PC-3 (cell line): ENCODE data around the gene ADGRL3. TPM values are rescaled to one million over a fixed set of nuclear protein-coding genes. Genes with fewer than 3 reads are reported as not detected.
A peak's percentile ranks its signal among the peaks of the same experiment; 100 is the strongest.

ENCODE experiments used
- ATAC-seq: fragments of 200-7000 bp; cut with Tn5 transposase; 2 replicates; pipeline ENCODE4 v1.9.1; 2020; ENCODE audit warnings: mild to moderate bottlenecking, moderate library complexity
- BruUV-seq: library from RNA; stranded (reverse); fragments of 400-500 nt; replicated peaks from 2 replicates; lab custom pipeline; 2021; lab: Mats Ljungman, UMichigan
- CTCF ChIA-PET: fragments of 300-600 bp; sonication (Branson Sonifier 250); formaldehyde crosslinking; loops from one replicate; lab custom pipeline; 2022; ENCODE audit warnings: antibody characterized with exemption; lab: Charles Lee
- POLR2A ChIA-PET: fragments of 300-600 bp; sonication (Branson Sonifier 250); formaldehyde crosslinking; loops from one replicate; lab custom pipeline; 2022; ENCODE audit warnings: antibody characterized with exemption; ENCODE audit not compliant: unreplicated experiment; lab: Charles Lee
- DNase-seq: peaks from one replicate; pipeline ENCODE4 v3.0.0-alpha.2; 2015
- H2AFZ ChIP-seq: fragments of 300-600 bp; sonication (generic); 2 replicates; pipeline ENCODE4 v1.6.0; 2016; ENCODE audit warnings: antibody characterized with exemption, low read length
- H3F3A ChIP-seq: fragments of 300-600 bp; sonication (generic); one replicate; pipeline ENCODE4 v1.6.0; 2017; ENCODE audit warnings: antibody characterized with exemption, low read length, control low read depth, mild to moderate bottlenecking; ENCODE audit not compliant: unreplicated experiment
- H3K27ac ChIP-seq: fragments of 300-600 bp; sonication (generic); 2 replicates; pipeline ENCODE4 v1.5.1; 2016; ENCODE audit warnings: mild to moderate bottlenecking, low read length
- H3K27me3 ChIP-seq: fragments of 300-600 bp; sonication (generic); 2 replicates; pipeline ENCODE4 v1.6.1; 2016; ENCODE audit warnings: low read length, mixed read lengths
- H3K36me3 ChIP-seq: fragments of 300-600 bp; sonication (generic); 2 replicates; pipeline ENCODE4 v1.6.1; 2016; ENCODE audit warnings: low read depth, mixed run types, low read length, mixed read lengths
- H3K4me1 ChIP-seq: fragments of 300-600 bp; sonication (generic); 2 replicates; pipeline ENCODE4 v1.5.1; 2016; ENCODE audit warnings: low read length; ENCODE audit not compliant: insufficient read depth
- H3K4me2 ChIP-seq: fragments of 300-600 bp; sonication (generic); 2 replicates; pipeline ENCODE4 v1.6.0; 2016; ENCODE audit warnings: low read length
- H3K4me3 ChIP-seq: fragments of 300-600 bp; sonication (generic); 2 replicates; pipeline ENCODE4 v1.5.1; 2016; ENCODE audit warnings: mild to moderate bottlenecking, low read length, mixed read lengths
- H3K79me2 ChIP-seq: fragments of 300-600 bp; sonication (generic); 2 replicates; pipeline ENCODE4 v1.6.1; 2017; ENCODE audit warnings: low read length, mixed read lengths
- H3K9ac ChIP-seq: fragments of 300-600 bp; sonication (generic); 2 replicates; pipeline ENCODE4 v1.6.0; 2016; ENCODE audit warnings: mild to moderate bottlenecking, low read length
- H3K9me2 ChIP-seq: fragments of 300-600 bp; sonication (generic); replicated peaks from 2 replicates; pipeline ENCODE4 v1.6.1; 2016; ENCODE audit warnings: mixed run types, low read length, mixed read lengths
- H3K9me3 ChIP-seq: fragments of 300-600 bp; sonication (generic); 2 replicates; pipeline ENCODE4 v1.6.1; 2016; ENCODE audit warnings: low read length, mixed read lengths
- H4K20me1 ChIP-seq: fragments of 300-600 bp; sonication (generic); 2 replicates; pipeline ENCODE4 v1.6.1; 2016; ENCODE audit warnings: low read length, mixed read lengths
- CTCF ChIP-seq: fragments of 300-600 bp; sonication (generic); conservative IDR thresholded peaks from 2 replicates; pipeline ENCODE4 v1.5.1; 2017; ENCODE audit warnings: antibody characterized with exemption, low read depth, mild to moderate bottlenecking, low read length
- EZH2 ChIP-seq: fragments of 300-600 bp; sonication (generic); IDR thresholded peaks from one replicate; pipeline ENCODE4 v1.6.1; 2017; ENCODE audit warnings: antibody characterized with exemption, mild to moderate bottlenecking, low read length; ENCODE audit not compliant: unreplicated experiment
- EZH2phosphoT487 ChIP-seq: fragments of 300-600 bp; sonication (generic); IDR thresholded peaks from 2 replicates; pipeline ENCODE4 v1.6.1; 2018; ENCODE audit warnings: mild to moderate bottlenecking, antibody characterized with exemption, low read length, borderline replicate concordance
- intact Hi-C: fragments of 100-400 bp; cut with micrococcal nuclease; formaldehyde crosslinking; loops from 2 replicates; pipeline ENCODE4 v1.9.0; 2023
- total RNA-seq: library from RNA; depleted of rRNA; stranded (reverse); fragments of >200 nt; gene quantifications from 2 replicates; pipeline ENCODE4 v1.2.3, GENCODE V29; 2014

Gene ADGRL3
- total RNA-seq, 1 experiment from 2014 or later = 0.66 TPM

DNA sequence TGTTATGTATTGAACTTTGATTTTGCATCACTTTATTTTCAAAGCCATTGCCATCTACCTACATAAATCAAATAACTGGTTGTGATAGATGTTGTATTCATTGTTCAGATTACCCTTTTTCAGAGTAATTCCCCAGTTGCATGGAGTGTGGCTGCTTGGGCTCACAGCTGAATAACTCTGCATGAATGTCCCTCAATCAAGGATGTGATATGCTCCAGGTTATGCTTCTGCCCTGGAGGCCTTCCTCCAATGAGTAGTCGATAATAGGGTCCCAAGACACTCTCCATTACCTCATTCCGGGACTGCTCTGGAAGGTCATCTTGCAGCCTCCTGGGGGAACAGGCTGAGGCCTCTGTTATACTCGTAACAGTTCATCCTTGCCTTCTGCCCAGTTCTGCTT, 251.8 kb downstream of the ADGRL3 start:
- no peak overlapping the region for H3K9ac ChIP-seq
- H4K20me1 ChIP-seq = no peaks in the 10 kb centered on the region
- H3K9me2 ChIP-seq = no peaks in the 10 kb centered on the region
- DNase-seq = no peak
- intact Hi-C loops = no loop called here
- no TSS peak for BruUV-seq
- H3K4me2 ChIP-seq = no peak overlapping the region
- no peak overlapping the region for H3K4me3 ChIP-seq
- no peaks in the 10 kb centered on the region for H3F3A ChIP-seq
- H3K9me3 ChIP-seq = no peaks in the 10 kb centered on the region
- peaks cover 8% of the 10 kb centered on the region for H3K4me1 ChIP-seq
- H2AFZ ChIP-seq = no peak overlapping the region
- CTCF ChIA-PET = no interaction called here
- H3K27ac ChIP-seq = no peak overlapping the region
- H3K27me3 ChIP-seq = no peaks in the 10 kb centered on the region
- no peaks in the 10 kb centered on the region for H3K79me2 ChIP-seq
- POLR2A ChIA-PET = no interaction called here
- no peak for ATAC-seq
- TF ChIP-seq CTCF (no peak), EZH2phosphoT487 (no peak), EZH2 (no peak)
- H3K36me3 ChIP-seq = no peaks in the 10 kb centered on the region

DNA sequence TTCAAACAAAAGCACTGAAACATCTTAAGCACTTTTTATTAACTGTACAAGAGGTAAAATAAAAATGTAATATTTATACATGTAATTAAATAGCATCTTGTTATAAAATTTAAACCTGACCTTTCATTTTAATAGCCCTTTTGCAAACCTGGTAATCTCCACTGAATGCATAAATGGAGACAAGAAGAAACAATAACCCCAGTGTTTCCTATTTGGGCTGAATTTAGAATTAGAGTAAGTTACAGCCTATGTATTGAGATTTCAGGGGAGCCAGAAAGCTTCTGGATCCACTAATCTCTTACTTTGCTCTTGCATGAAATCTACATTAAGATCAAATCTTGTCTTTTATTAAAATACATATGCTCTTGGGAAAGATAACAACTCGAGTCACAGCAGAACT, 261.8 kb downstream of the ADGRL3 start:
- Histone ChIP-seq H3F3A (peaks cover 17% of the 10 kb centered on the region), H3K9me2 (no peaks in the 10 kb centered on the region), H3K4me1 (peaks cover 28% of the 10 kb centered on the region), H2AFZ (peak overlapping the region; percentile 48), H3K9me3 (no peaks in the 10 kb centered on the region), H3K27ac (peak overlapping the region; percentile 92), H3K36me3 (no peaks in the 10 kb centered on the region), H3K9ac (peak overlapping the region; percentile 58), H3K4me2 (peak overlapping the region; percentile 78), H3K79me2 (no peaks in the 10 kb centered on the region), H3K4me3 (peak overlapping the region; percentile 40; the same call in 1 of the 2 replicates), H3K27me3 (no peaks in the 10 kb centered on the region), H4K20me1 (no peaks in the 10 kb centered on the region)
- DNase-seq (no peak), ATAC-seq (peak; percentile 3)
- CTCF ChIA-PET = no interaction called here
- no peak for TF ChIP-seq EZH2phosphoT487
- no peak for TF ChIP-seq EZH2
- no peak for TF ChIP-seq CTCF
- intact Hi-C loops = loop anchor here (1.0 to 10.0 kb wide), 7 partner anchors 18 to 260 kb away; partner anchors contain the start of gene ADGRL3
- POLR2A ChIA-PET = no interaction called here
- BruUV-seq = no TSS peak
